H1 (cell line): ENCODE results near the gene STAT3. TPM values are rescaled to one million over a fixed set of nuclear protein-coding genes. Genes with fewer than 3 reads are reported as not detected.
A peak's percentile ranks its signal among the peaks of the same experiment; 100 is the strongest.

Source experiments
- CTCF ChIA-PET: fragments of 300-600 bp; sonication (Branson Sonifier 250); formaldehyde crosslinking; loops from one replicate; lab custom pipeline; 2021; ENCODE audit not compliant: partially characterized antibody; lab: Charles Lee
- POLR2A ChIA-PET: fragments of 300-600 bp; sonication (Branson Sonifier 250); formaldehyde crosslinking; loops from one replicate; lab custom pipeline; 2021; ENCODE audit warnings: inconsistent platforms; ENCODE audit not compliant: partially characterized antibody; lab: Charles Lee
- DNase-seq, 2 experiments: peaks; one replicate each; pipeline versions ENCODE4 v3.0.0 to v3.0.0-alpha.2; 2010 to 2022; ENCODE audit warnings: low spot score in 2 of 2, low read depth in 1 of 2, mixed read lengths in 1 of 2
- FAIRE-seq: peaks from 2 replicates; lab custom pipeline; 2011; peaks lifted over from hg19 to GRCh38; lab: Jason Lieb, UNC
- H2AFZ ChIP-seq: 2 replicates; pipeline ENCODE4 v1.8.1; 2012; ENCODE audit warnings: low read length, inconsistent platforms
- H2AK5ac ChIP-seq: 2 replicates; pipeline ENCODE4 v1.6.1; 2013; ENCODE audit warnings: low read depth, low read length
- H2BK120ac ChIP-seq: replicated peaks from 2 replicates; pipeline ENCODE3; 2013; ENCODE audit warnings: low read depth, low read length, inconsistent platforms
- H2BK12ac ChIP-seq: 2 replicates; pipeline ENCODE4 v1.6.1; 2013; ENCODE audit warnings: low read depth, low read length
- H2BK15ac ChIP-seq: 2 replicates; pipeline ENCODE4 v1.6.1; 2013; ENCODE audit warnings: low read length
- H2BK20ac ChIP-seq: 2 replicates; pipeline ENCODE4 v1.6.1; 2013; ENCODE audit warnings: low read length
- H2BK5ac ChIP-seq: 2 replicates; pipeline ENCODE4 v1.6.1; 2013; ENCODE audit warnings: low read depth, low read length
- H3K14ac ChIP-seq: 2 replicates; pipeline ENCODE4 v1.6.1; 2013; ENCODE audit warnings: inconsistent platforms; ENCODE audit not compliant: insufficient read length
- H3K18ac ChIP-seq: 2 replicates; pipeline ENCODE4 v1.6.1; 2013; ENCODE audit warnings: low read length; ENCODE audit errors: extremely low read depth
- H3K23ac ChIP-seq: 2 replicates; pipeline ENCODE4 v1.6.1; 2013; ENCODE audit warnings: inconsistent platforms; ENCODE audit not compliant: insufficient read length
- H3K23me2 ChIP-seq: 2 replicates; pipeline ENCODE4 v1.6.1; 2013; ENCODE audit warnings: low read depth, low read length
- H3K27ac ChIP-seq: 2 replicates; pipeline ENCODE4 v1.6.1; 2011; ENCODE audit warnings: low read depth, low read length, inconsistent platforms
- H3K27me3 ChIP-seq, 4 experiments: replicated peaks in 1 of 4; 1 replicate in 1 of 4; 2 replicates in 3 of 4; pipeline versions ENCODE4 v1.6.1 to v1.8.1; 2011 to 2013; ENCODE audit warnings: low read length in 3 of 4, mild to moderate bottlenecking in 3 of 4, inconsistent platforms in 2 of 4, mixed read lengths in 2 of 4, moderate library complexity in 1 of 4; ENCODE audit not compliant: control insufficient read depth in 3 of 4, insufficient read depth in 3 of 4; ENCODE audit errors: extremely low read depth in 1 of 4
- H3K36me3 ChIP-seq, 4 experiments: 2 replicates each; pipeline versions ENCODE4 v1.6.1 to v1.8.1; 2011 to 2013; ENCODE audit warnings: mild to moderate bottlenecking in 4 of 4, low read length in 3 of 4, moderate library complexity in 2 of 4, control low read depth in 1 of 4, inconsistent platforms in 1 of 4; ENCODE audit not compliant: insufficient read depth in 4 of 4, control insufficient read depth in 2 of 4
- H3K4ac ChIP-seq: replicated peaks from 2 replicates; pipeline ENCODE3; 2013; ENCODE audit warnings: low read length, low read depth, mixed read lengths, inconsistent platforms; ENCODE audit not compliant: insufficient read length
- H3K4me1 ChIP-seq, 4 experiments: replicated peaks in 1 of 4; 1 replicate in 1 of 4; 2 replicates in 3 of 4; pipeline versions ENCODE4 v1.6.1 to v1.8.1; 2011 to 2013; ENCODE audit warnings: low read length in 3 of 4, inconsistent platforms in 2 of 4, mixed read lengths in 1 of 4; ENCODE audit not compliant: insufficient read depth in 4 of 4, control insufficient read depth in 3 of 4
- H3K4me2 ChIP-seq, 2 experiments: 2 replicates each; pipeline versions ENCODE4 v1.6.1 to v1.8.1; 2011 to 2013; ENCODE audit warnings: low read depth in 2 of 2, low read length in 2 of 2, control low read depth in 1 of 2, inconsistent platforms in 1 of 2, mild to moderate bottlenecking in 1 of 2; ENCODE audit not compliant: insufficient read depth in 1 of 2
- H3K4me3 ChIP-seq, 4 experiments: fragments of 200-600, 300-600 bp in 1 of 4; sonication (generic), shearing (Covaris generic), sonication (Bioruptor Twin) in 1 of 4; 2 replicates each; pipeline versions ENCODE4 v1.5.1 to v1.8.1; 2011 to 2016; ENCODE audit warnings: low read length in 4 of 4, low read depth in 3 of 4, control low read depth in 2 of 4, inconsistent platforms in 2 of 4, mild to moderate bottlenecking in 2 of 4, mixed read lengths in 1 of 4, moderate library complexity in 1 of 4; ENCODE audit not compliant: insufficient read depth in 2 of 4; ENCODE audit errors: extremely low read depth in 1 of 4
- H3K56ac ChIP-seq: replicated peaks from 2 replicates; pipeline ENCODE3; 2013; ENCODE audit warnings: low read depth, mild to moderate bottlenecking, mixed read lengths, low read length, inconsistent platforms; ENCODE audit not compliant: insufficient read length
- H3K79me1 ChIP-seq: 2 replicates; pipeline ENCODE4 v1.6.1; 2013; ENCODE audit warnings: low read depth, low read length, control low read depth
- H3K79me2 ChIP-seq, 2 experiments: 2 replicates each; pipeline versions ENCODE4 v1.6.1 to v1.8.1; 2012 to 2013; ENCODE audit warnings: low read length in 2 of 2, mild to moderate bottlenecking in 2 of 2, inconsistent platforms in 1 of 2; ENCODE audit not compliant: insufficient read depth in 2 of 2, control insufficient read depth in 1 of 2
- H3K9ac ChIP-seq, 4 experiments: replicated peaks in 1 of 4; 1 replicate in 1 of 4; 2 replicates in 3 of 4; pipeline versions ENCODE4 v1.6.1 to v1.8.1; 2011 to 2013; ENCODE audit warnings: low read depth in 3 of 4, low read length in 3 of 4, control low read depth in 2 of 4, mild to moderate bottlenecking in 2 of 4, moderate library complexity in 2 of 4, inconsistent platforms in 1 of 4; ENCODE audit errors: extremely low read depth in 1 of 4
- H3K9me3 ChIP-seq, 2 experiments: 2 replicates each; pipeline versions ENCODE4 v1.6.1 to v1.8.1; 2012 to 2013; ENCODE audit warnings: mild to moderate bottlenecking in 2 of 2, moderate library complexity in 2 of 2, control low read depth in 1 of 2, inconsistent platforms in 1 of 2, low read depth in 1 of 2, low read length in 1 of 2, mixed read lengths in 1 of 2; ENCODE audit not compliant: insufficient read depth in 2 of 2
- H4K20me1 ChIP-seq, 2 experiments: replicated peaks in 1 of 2; 2 replicates each; pipeline versions ENCODE3 to v1.8.1; 2011 to 2013; ENCODE audit warnings: inconsistent platforms in 2 of 2, low read length in 2 of 2, mild to moderate bottlenecking in 1 of 2; ENCODE audit not compliant: insufficient read depth in 2 of 2, control insufficient read depth in 1 of 2
- H4K5ac ChIP-seq: 2 replicates; pipeline ENCODE4 v1.6.1; 2013; ENCODE audit warnings: low read length, low read depth, mixed read lengths, inconsistent platforms; ENCODE audit not compliant: insufficient read length
- H4K8ac ChIP-seq: 2 replicates; pipeline ENCODE4 v1.8.0; 2013; ENCODE audit warnings: mild to moderate bottlenecking, moderate library complexity, low read length, inconsistent platforms; ENCODE audit not compliant: insufficient read depth; ENCODE audit errors: extremely low read depth
- H4K91ac ChIP-seq: replicated peaks from 2 replicates; pipeline ENCODE3; 2013; ENCODE audit warnings: low read length, mixed read lengths, inconsistent platforms; ENCODE audit not compliant: insufficient read length
- ASH2L ChIP-seq: fragments of 200-600, 300-600 bp; sonication (generic); IDR thresholded peaks from one replicate; pipeline ENCODE4 v1.7.1; 2017; ENCODE audit warnings: low read length
- BCL11A ChIP-seq, 2 experiments: IDR thresholded peaks; one replicate each; pipeline ENCODE4 v1.6.1; 2011; ENCODE audit warnings: low read depth in 2 of 2, low read length in 2 of 2, mild to moderate bottlenecking in 2 of 2
- CBX8 ChIP-seq: fragments of 300-800, 300-1000 bp; sonication (generic); IDR thresholded peaks from 2 replicates; pipeline ENCODE4 v1.7.1; 2016; ENCODE audit warnings: low read depth, low read length, borderline replicate concordance
- CEBPB ChIP-seq: IDR thresholded peaks from 2 replicates; pipeline ENCODE4 v1.6.1; 2012; ENCODE audit warnings: low read depth, low read length
- CREB1 ChIP-seq: IDR thresholded peaks from 2 replicates; pipeline ENCODE4 v1.6.1; 2012; ENCODE audit warnings: inconsistent platforms
- MAFK ChIP-seq: IDR thresholded peaks from 2 replicates; pipeline ENCODE4 v1.6.1; 2012; ENCODE audit warnings: low read depth, mild to moderate bottlenecking, improper control_type of control experiment, low read length
- RBBP5 ChIP-seq: IDR thresholded peaks from 2 replicates; pipeline ENCODE4 v1.7.1; 2012; ENCODE audit warnings: low read depth, mild to moderate bottlenecking, inconsistent platforms, low read length, moderate library complexity, borderline replicate concordance
- SRF ChIP-seq: IDR thresholded peaks from 2 replicates; pipeline ENCODE4 v1.6.1; 2011; ENCODE audit warnings: mild to moderate bottlenecking, low read depth, low read length, moderate library complexity
- SUZ12 ChIP-seq: fragments of 200-600 bp; sonication (generic); IDR thresholded peaks from 2 replicates; pipeline ENCODE4 v1.6.1; 2012; ENCODE audit warnings: mild to moderate bottlenecking, inconsistent platforms, low read length, moderate library complexity, mixed read lengths
- TEAD4 ChIP-seq: IDR thresholded peaks from 2 replicates; pipeline ENCODE4 v1.6.1; 2012; ENCODE audit warnings: low read depth, low read length, inconsistent platforms, mixed read lengths
- WGBS, 2 experiments: shearing (Covaris generic) in 1 of 2; methylation state at CpG; one replicate each; pipeline versions ENCODE4 v1.1.6 to v1.1.7; 2013 to 2015; ENCODE audit warnings: low lambda C conversion rate in 2 of 2, mixed read lengths in 2 of 2, inconsistent platforms in 1 of 2, low coverage in 1 of 2, missing lambda C conversion rate in 1 of 2; ENCODE audit not compliant: insufficient replicate concordance in 2 of 2, insufficient coverage in 1 of 2, insufficient read length in 1 of 2; ENCODE audit errors: extremely low coverage in 1 of 2, missing lambda C conversion rate in 1 of 2; 5-methylcytosine and 5-hydroxymethylcytosine counted together
- polyA plus RNA-seq, 7 experiments: library from polyadenylated mRNA; depleted of rRNA in 3 of 7; stranded (reverse) in 5 of 7; unstranded in 2 of 7; fragments of >200 nt in 5 of 7; fragments of 200-250 nt in 2 of 7; gene quantifications; 1 replicate in 5 of 7; 2 replicates in 1 of 7; 4 replicates in 1 of 7; pipeline versions ENCODE4 v1.2.1 to v1.2.3, GENCODE V29; 2011 to 2013; ENCODE audit warnings: missing spikeins in 2 of 7, mixed read lengths in 2 of 7
- total RNA-seq: library from RNA; stranded (reverse); fragmentation: NEBNext Ultra II Directional; extraction: Animal tissue kit (Norgen Biotek cat#: 25700); gene quantifications from 2 replicates; pipeline ENCODE4 v1.2.1, GENCODE V29; 2021

STAT3 gene
- total and polyA plus RNA-seq, 2 of the 8 experiments (the other 6 are each of a cell fraction or from before 2014, with no cell fraction given) = 38.4 to 94.1 TPM

- Histone ChIP-seq H4K91ac (no peak overlapping the region), H3K9ac (no peak overlapping the region), H3K14ac (no peak overlapping the region), H3K79me1 (peaks cover 10% of the 10 kb centered on the region), H3K4me1 (peaks cover 0 to 8% (median 3%) of the 10 kb centered on the region in 4 experiments; a peak in 4 of 7 replicates), H3K56ac (no peak overlapping the region), H4K20me1 (peaks cover 2 to 9% of the 10 kb centered on the region in 2 experiments), H3K9me3 (no peaks in the 10 kb centered on the region), H2BK120ac (no peak overlapping the region), H3K36me3 (peaks cover 2 to 27% (median 15%) of the 10 kb centered on the region in 4 experiments; a peak in 7 of 8 replicates), H3K23me2 (no peaks in the 10 kb centered on the region), H2BK15ac (no peak overlapping the region), H3K4me2 (no peak overlapping the region), H3K23ac (no peak overlapping the region), H3K27me3 (no peaks in the 10 kb centered on the region), H2AFZ (no peak overlapping the region), H2BK5ac (no peak overlapping the region), H2AK5ac (no peak overlapping the region), H3K4me3 (no peak overlapping the region), H3K18ac (no peak overlapping the region), H4K8ac (no peak overlapping the region), H3K4ac (no peak overlapping the region), H4K5ac (no peak overlapping the region), H3K27ac (peak overlapping the region; percentile 38; the same call in 1 of the 2 replicates), H2BK20ac (no peak overlapping the region), H2BK12ac (no peak overlapping the region), H3K79me2 (peaks cover 3 to 41% of the 10 kb centered on the region in 2 experiments; a peak in 3 of 4 replicates)
- no peak for TF ChIP-seq SUZ12
- no peak for TF ChIP-seq SRF
- no peak for TF ChIP-seq CREB1
- no peak for TF ChIP-seq TEAD4
- no peak for TF ChIP-seq RBBP5
- no peak for TF ChIP-seq MAFK
- TF ChIP-seq CEBPB = no peak
- TF ChIP-seq BCL11A (IDR thresholded peaks at IDR 0.05; ENCODE audit: low read depth in 2 of 2, low read length in 2 of 2) = no peak
- no peak for TF ChIP-seq CBX8
- no peak for TF ChIP-seq ASH2L
- FAIRE-seq = no peak
- POLR2A ChIA-PET = interaction anchor here (1.4 kb wide), 1 partner anchor 10 kb away, joined by 3 read pairs; no protein-coding TSS in a partner anchor
- CTCF ChIA-PET = interaction anchor here (0.8 to 1.5 kb wide), 2 partner anchors 10 to 40 kb away, joined by 3 read pairs; partner anchors contain the start of gene STAT3
- 94% methylated on average over 3 of the region's 3 CpGs; no CpG with 5 or more reads in 1 of the 2 experiments for WGBS, 2 experiments
- no peak for DNase-seq
Measured at GRCh38 chr17:42348104-42348503, 40.1 kb downstream of the STAT3 start.
